GM12873 (cell line): ENCODE data around the gene GAL3ST3.

ENCODE experiments used
- TF ChIP-seq, protein P1 (sequence below): IDR thresholded peaks from 2 replicates; pipeline ENCODE4 v1.5.1; 2012; ENCODE audit warnings: low read depth, mild to moderate bottlenecking, moderate library complexity, low read length, control low read depth; ENCODE audit not compliant: insufficient read depth; ENCODE audit errors: missing control alignments

The GAL3ST3 gene

GRCh38 chr11:66046901-66047300 lies 2.1 kb downstream of the GAL3ST3 start:
- TF ChIP-seq, protein P1, sequence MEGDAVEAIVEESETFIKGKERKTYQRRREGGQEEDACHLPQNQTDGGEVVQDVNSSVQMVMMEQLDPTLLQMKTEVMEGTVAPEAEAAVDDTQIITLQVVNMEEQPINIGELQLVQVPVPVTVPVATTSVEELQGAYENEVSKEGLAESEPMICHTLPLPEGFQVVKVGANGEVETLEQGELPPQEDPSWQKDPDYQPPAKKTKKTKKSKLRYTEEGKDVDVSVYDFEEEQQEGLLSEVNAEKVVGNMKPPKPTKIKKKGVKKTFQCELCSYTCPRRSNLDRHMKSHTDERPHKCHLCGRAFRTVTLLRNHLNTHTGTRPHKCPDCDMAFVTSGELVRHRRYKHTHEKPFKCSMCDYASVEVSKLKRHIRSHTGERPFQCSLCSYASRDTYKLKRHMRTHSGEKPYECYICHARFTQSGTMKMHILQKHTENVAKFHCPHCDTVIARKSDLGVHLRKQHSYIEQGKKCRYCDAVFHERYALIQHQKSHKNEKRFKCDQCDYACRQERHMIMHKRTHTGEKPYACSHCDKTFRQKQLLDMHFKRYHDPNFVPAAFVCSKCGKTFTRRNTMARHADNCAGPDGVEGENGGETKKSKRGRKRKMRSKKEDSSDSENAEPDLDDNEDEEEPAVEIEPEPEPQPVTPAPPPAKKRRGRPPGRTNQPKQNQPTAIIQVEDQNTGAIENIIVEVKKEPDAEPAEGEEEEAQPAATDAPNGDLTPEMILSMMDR, result no peak

GRCh38 chr11:66045177-66045639 lies 3.8 kb downstream of the GAL3ST3 start:
- TF ChIP-seq, protein P1, result peak; percentile 98

DNA sequence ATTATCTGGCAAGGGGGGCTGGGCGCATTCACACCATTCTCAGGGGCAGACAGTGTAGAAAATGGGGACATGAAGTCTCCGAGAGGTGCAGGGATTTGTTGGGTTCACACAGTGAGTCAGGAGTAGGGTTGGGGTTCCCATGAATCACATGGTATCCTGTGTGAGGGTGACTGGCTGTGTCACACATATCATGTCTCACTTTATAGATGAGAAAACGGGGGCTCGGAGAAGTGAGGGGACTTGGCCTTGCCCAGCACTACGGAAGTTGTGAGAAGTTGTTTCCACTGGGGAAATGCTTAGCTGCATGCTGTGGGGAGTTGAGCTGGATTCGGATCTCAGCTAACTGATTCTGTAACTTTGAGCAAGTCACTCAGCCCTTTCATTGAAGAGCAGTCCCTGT lies 4.2 kb downstream of the GAL3ST3 start:
- TF ChIP-seq, protein P1, result no peak

DNA sequence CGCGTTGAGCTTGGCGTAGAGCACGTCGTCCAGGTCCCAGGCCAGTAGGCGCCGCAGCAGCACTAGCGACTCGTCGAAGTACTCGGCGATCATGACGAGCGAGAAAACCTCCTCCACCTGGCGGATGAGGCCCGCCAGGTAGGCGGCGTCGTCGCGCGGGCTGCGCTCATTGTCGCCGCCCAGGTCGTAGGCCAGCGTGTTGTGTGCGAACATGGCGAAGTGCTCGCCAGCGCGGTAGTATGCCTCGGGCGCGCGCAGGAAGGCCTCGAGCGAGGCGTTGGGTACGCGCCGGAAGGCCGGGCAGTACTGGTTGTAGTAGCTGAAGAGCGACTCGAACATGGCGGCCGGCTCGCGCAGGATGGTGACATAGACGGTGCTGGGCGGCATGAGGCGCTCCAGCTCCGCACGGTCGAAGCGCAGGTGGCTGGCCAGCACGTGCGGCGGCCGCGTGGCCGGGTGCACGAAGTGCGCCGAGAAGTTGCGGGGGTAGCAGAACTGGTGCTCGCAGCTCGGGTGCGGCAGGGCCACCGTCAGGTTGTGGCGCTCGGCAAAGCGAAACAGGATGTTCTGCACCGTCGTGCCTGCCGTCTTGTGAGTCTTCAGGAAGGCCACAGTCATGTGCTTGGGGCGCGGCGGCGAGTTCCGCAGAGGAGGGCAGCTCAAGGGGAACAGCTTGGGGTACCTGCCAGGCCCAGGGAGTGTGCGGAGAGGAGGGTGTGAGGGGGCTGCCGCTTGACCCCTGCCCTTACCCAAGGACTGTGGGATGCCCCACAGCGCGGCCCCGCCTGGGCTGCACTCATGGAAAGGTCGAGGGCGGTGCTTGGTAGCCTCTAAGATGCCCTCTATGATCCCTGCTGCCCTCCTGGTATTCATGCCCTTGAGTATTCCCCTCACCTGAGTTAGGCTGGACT lies 5.7 kb downstream of the GAL3ST3 start:
- TF ChIP-seq, protein P1, result no peak

DNA sequence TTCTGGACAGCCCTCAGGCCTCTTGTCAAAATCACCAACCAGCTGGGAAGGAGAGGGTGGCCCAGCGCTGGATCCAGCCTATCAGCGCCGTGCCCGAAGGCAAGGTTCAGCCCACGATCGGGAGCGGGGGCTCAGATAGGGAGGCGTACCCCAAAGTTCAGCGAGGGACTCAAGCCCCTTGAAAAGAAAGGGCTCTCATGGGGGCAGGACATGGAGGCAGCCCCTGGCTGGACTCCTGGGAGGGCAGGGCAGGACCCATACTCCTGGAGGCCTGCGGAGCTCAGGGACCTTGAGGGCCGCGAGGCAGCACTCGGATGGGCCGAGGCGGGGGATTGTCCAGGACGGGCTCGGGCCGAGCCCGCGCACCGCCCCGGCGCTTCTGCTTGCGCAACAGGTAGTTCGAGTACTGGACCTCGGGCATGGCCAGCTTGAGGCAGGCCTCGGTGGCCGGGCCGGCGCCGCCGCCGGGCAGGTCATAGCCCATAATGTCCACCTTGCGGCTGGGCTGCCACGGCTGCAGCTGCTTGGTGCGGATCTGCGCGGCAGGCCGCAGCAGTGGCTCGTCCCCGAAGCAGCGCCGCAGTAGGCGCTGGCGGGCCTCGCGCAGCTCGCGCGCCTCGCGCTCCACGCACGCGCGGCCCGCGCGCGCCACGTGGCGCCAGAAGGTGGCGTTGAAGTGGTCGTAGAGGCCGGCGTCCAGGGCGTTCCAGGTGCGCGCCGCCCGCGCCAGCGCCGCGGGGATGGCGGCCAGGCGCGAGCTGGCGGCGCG lies 6.5 kb downstream of the GAL3ST3 start:
- TF ChIP-seq, protein P1, result no peak

- TF ChIP-seq, protein P1, result no peak
Measured at GRCh38 chr11:66039765-66040164, 9.2 kb downstream of the GAL3ST3 start.

DNA sequence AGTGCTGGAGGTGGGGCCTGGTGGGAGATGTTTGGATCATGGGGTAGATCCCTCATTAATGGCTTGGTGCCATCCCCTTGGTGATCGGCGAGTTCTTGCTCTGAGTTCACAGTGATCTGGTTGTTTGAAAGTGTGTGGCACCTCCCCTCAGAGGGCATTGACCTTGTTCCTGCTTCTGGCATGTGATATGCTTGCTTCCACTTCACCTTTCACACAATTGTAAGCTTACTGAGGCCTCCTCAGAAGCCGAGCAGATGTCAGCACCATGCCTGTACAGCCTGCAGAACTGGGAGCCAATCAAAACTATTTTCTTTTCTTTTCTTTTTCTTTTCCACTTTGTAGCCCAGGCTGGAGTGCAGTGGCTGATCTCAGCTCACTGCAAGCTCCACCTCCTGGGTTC lies 11.6 kb downstream of the GAL3ST3 start:
- TF ChIP-seq, protein P1, result no peak
